Stimulated activated CD8-positive, alpha-beta memory T cell treated with anti-CD3 and anti-CD28 coated beads, Interleukin-12 subunit alpha, Interleukin-12 subunit beta, amount 100 ng/mL, for 4 hours (primary cell): Measurements from ENCODE around the gene HMGA1.

ENCODE experiments used
- DNase-seq: peaks from one replicate; pipeline ENCODE4 v3.0.0-alpha.2; 2020; ENCODE audit warnings: low read depth

Gene HMGA1

DNA sequence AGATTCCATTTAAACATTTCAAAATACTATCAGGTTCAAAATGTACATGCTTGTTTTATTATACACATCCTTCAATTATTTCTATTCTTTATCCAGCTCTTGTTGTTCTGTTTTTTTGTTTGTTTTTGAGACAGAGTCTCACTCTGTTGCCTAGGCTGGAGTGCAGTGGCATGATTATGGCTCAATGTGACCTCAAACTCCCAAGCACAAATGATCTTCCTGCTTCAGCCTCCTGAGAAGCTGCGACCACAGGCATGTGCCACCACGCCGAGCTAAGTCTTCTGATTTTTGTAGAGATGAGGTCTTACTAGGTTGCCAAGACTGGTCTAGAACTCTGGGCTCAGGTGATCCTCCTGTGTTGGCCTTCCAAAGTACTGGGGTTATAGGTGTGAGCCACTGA is 56.3 kb downstream of the HMGA1 start:
- DNase-seq = no peak

- DNase-seq = no peak
These were observed 59.0 kb downstream of the HMGA1 start for GRCh38 chr6:34295721-34296120.
